ENCODE measurements around the gene SORBS1.

Gene SORBS1

GRCh38 chr10:95384011-95384704 lies 177.0 kb downstream of the SORBS1 start:
- no peak for TF ChIP-seq CTCF (IDR thresholded peaks at IDR 0.05; ENCODE audit: low read depth, low read length, missing control alignments)
- DNase-seq (ENCODE audit: low read depth), result no peak
- no peak overlapping the region for H3K4me3 ChIP-seq (ENCODE audit: low read depth, low read length)
- in situ Hi-C loops (cut with HindIII; ENCODE audit: low sequenced_read_pairs), result no loop called here

GRCh38 chr10:95382596-95382995 lies 178.6 kb downstream of the SORBS1 start:
- in situ Hi-C loops (cut with HindIII; ENCODE audit: low sequenced_read_pairs), result no loop called here

GRCh38 chr10:95382174-95382573 lies 179.0 kb downstream of the SORBS1 start:
- no peak overlapping the region for H3K4me3 ChIP-seq (ENCODE audit: low read depth, low read length)
- in situ Hi-C loops (cut with HindIII; ENCODE audit: low sequenced_read_pairs), result no loop called here
- no peak for TF ChIP-seq CTCF (IDR thresholded peaks at IDR 0.05; ENCODE audit: low read depth, low read length, missing control alignments)
- no peak for DNase-seq (ENCODE audit: low read depth)

More at GRCh38 chr10:95382596-95382995, 178.6 kb downstream of the SORBS1 start:
- no peak for TF ChIP-seq CTCF (IDR thresholded peaks at IDR 0.05; ENCODE audit: low read depth, low read length, missing control alignments)
- no peak for DNase-seq (ENCODE audit: low read depth)
- no peak overlapping the region for H3K4me3 ChIP-seq (ENCODE audit: low read depth, low read length)

GRCh38 chr10:95377950-95378349 lies 183.2 kb downstream of the SORBS1 start:
- no peak overlapping the region for H3K4me3 ChIP-seq (ENCODE audit: low read depth, low read length)
- in situ Hi-C loops (cut with HindIII; ENCODE audit: low sequenced_read_pairs), result no loop called here
- TF ChIP-seq CTCF (IDR thresholded peaks at IDR 0.05; ENCODE audit: low read depth, low read length, missing control alignments), result no peak
- DNase-seq (ENCODE audit: low read depth), result no peak

GRCh38 chr10:95375418-95375817 lies 185.8 kb downstream of the SORBS1 start:
- in situ Hi-C loops (cut with HindIII; ENCODE audit: low sequenced_read_pairs), result no loop called here

GRCh38 chr10:95374597-95375209 lies 186.5 kb downstream of the SORBS1 start:
- peak; percentile 50 for DNase-seq (ENCODE audit: low read depth)
- peak; percentile 92 for TF ChIP-seq CTCF (IDR thresholded peaks at IDR 0.05; ENCODE audit: low read depth, low read length, missing control alignments)
- in situ Hi-C loops (cut with HindIII; ENCODE audit: low sequenced_read_pairs), result no loop called here
- no peak overlapping the region for H3K4me3 ChIP-seq (ENCODE audit: low read depth, low read length)

More at GRCh38 chr10:95375418-95375817, 185.8 kb downstream of the SORBS1 start:
- DNase-seq (ENCODE audit: low read depth), result no peak
- no peak for TF ChIP-seq CTCF (IDR thresholded peaks at IDR 0.05; ENCODE audit: low read depth, low read length, missing control alignments)
- no peak overlapping the region for H3K4me3 ChIP-seq (ENCODE audit: low read depth, low read length)

Measured in astrocyte of the cerebellum (primary cell).